IMR-90 (cell line): Measurements from ENCODE around the gene TMED10. TPM values are rescaled to one million over a fixed set of nuclear protein-coding genes. Genes with fewer than 3 reads are reported as not detected.

Experiments
- ATAC-seq: fragments of 200-7000 bp; cut with Tn5 transposase; 2 replicates; pipeline ENCODE4 v1.9.1; 2020; ENCODE audit warnings: low read depth, mild to moderate bottlenecking, moderate library complexity
- BruUV-seq: library from RNA; stranded (reverse); fragments of 400-500 nt; replicated peaks from 2 replicates; lab custom pipeline; 2021; lab: Mats Ljungman, UMichigan
- CTCF ChIA-PET: fragments of 300-600 bp; formaldehyde crosslinking; extraction: SDS; loops from one replicate; lab custom pipeline; 2021; ENCODE audit warnings: antibody characterized with exemption; lab: Yijun Ruan, JAX
- POLR2A ChIA-PET: fragments of 300-600 bp; sonication (Branson Sonifier 250); formaldehyde crosslinking; loops from one replicate; lab custom pipeline; 2022; ENCODE audit warnings: antibody characterized with exemption; ENCODE audit not compliant: unreplicated experiment; lab: Charles Lee
- DNase-seq: peaks from one replicate; pipeline ENCODE4 v3.0.0; 2013
- H2AFZ ChIP-seq: replicated peaks from 2 replicates; pipeline ENCODE3; 2013; ENCODE audit warnings: low read length, mild to moderate bottlenecking; ENCODE audit not compliant: poor library complexity
- H2AK5ac ChIP-seq: 2 replicates; pipeline ENCODE4 v1.6.1; 2013; ENCODE audit warnings: low read depth, low read length, inconsistent platforms
- H2AK9ac ChIP-seq: replicated peaks from 2 replicates; pipeline ENCODE3; 2013; ENCODE audit warnings: mild to moderate bottlenecking, low read depth, low read length, moderate library complexity; ENCODE audit not compliant: poor library complexity
- H2BK120ac ChIP-seq: 2 replicates; pipeline ENCODE4 v1.6.1; 2013; ENCODE audit warnings: low read depth, low read length, inconsistent platforms
- H2BK15ac ChIP-seq: 3 replicates; pipeline ENCODE4 v1.6.1; 2013; ENCODE audit warnings: low read depth, low read length, inconsistent platforms
- H2BK20ac ChIP-seq: 2 replicates; pipeline ENCODE4 v1.6.1; 2013; ENCODE audit warnings: low read depth, mild to moderate bottlenecking, inconsistent platforms, low read length, moderate library complexity
- H2BK5ac ChIP-seq: 2 replicates; pipeline ENCODE4 v1.6.1; 2013; ENCODE audit warnings: mild to moderate bottlenecking, low read depth, low read length, inconsistent platforms; ENCODE audit not compliant: poor library complexity, severe bottlenecking
- H3K14ac ChIP-seq: replicated peaks from 2 replicates; pipeline ENCODE4 v1.6.1; 2013; ENCODE audit warnings: low read depth, low read length, inconsistent platforms
- H3K18ac ChIP-seq: 2 replicates; pipeline ENCODE4 v1.6.1; 2013; ENCODE audit warnings: low read depth, low read length, control low read depth
- H3K23ac ChIP-seq: 2 replicates; pipeline ENCODE4 v1.6.1; 2013; ENCODE audit warnings: low read depth, low read length, inconsistent platforms
- H3K27ac ChIP-seq: 2 replicates; pipeline ENCODE4 v1.5.1; 2013; ENCODE audit warnings: mild to moderate bottlenecking, control low read depth, low read length; ENCODE audit not compliant: insufficient read depth
- H3K27me3 ChIP-seq: 2 replicates; pipeline ENCODE4 v1.6.1; 2013; ENCODE audit warnings: low read length; ENCODE audit not compliant: control insufficient read depth, insufficient read depth
- H3K36me3 ChIP-seq: 2 replicates; pipeline ENCODE4 v1.6.1; 2013; ENCODE audit warnings: low read length, mixed read lengths; ENCODE audit not compliant: control insufficient read depth, insufficient read depth
- H3K4ac ChIP-seq: 2 replicates; pipeline ENCODE4 v1.6.1; 2013; ENCODE audit warnings: low read depth, low read length, inconsistent platforms
- H3K4me1 ChIP-seq: 2 replicates; pipeline ENCODE4 v1.6.1; 2013; ENCODE audit warnings: low read length, mixed read lengths; ENCODE audit not compliant: control insufficient read depth, insufficient read depth
- H3K4me2 ChIP-seq: 2 replicates; pipeline ENCODE4 v1.6.1; 2013; ENCODE audit warnings: low read depth, mild to moderate bottlenecking, control low read depth, low read length, moderate library complexity
- H3K4me3 ChIP-seq: 2 replicates; pipeline ENCODE4 v1.5.1; 2013; ENCODE audit warnings: low read depth, mild to moderate bottlenecking, control low read depth, low read length, moderate library complexity; ENCODE audit not compliant: insufficient read depth
- H3K56ac ChIP-seq: 2 replicates; pipeline ENCODE4 v1.6.1; 2013; ENCODE audit warnings: low read length, inconsistent platforms; ENCODE audit not compliant: insufficient read depth; ENCODE audit errors: extremely low read depth
- H3K79me1 ChIP-seq, 2 experiments: 2 replicates each; pipeline ENCODE4 v1.6.1; 2013; ENCODE audit warnings: low read length in 2 of 2, inconsistent platforms in 1 of 2, low read depth in 1 of 2
- H3K9ac ChIP-seq: 2 replicates; pipeline ENCODE4 v1.6.1; 2013; ENCODE audit warnings: low read depth, low read length, control low read depth
- H3K9me1 ChIP-seq: 2 replicates; pipeline ENCODE4 v1.6.1; 2013; ENCODE audit warnings: low read length, inconsistent platforms; ENCODE audit not compliant: insufficient read depth
- H3K9me3 ChIP-seq: 2 replicates; pipeline ENCODE4 v1.6.1; 2013; ENCODE audit warnings: low read length; ENCODE audit not compliant: control insufficient read depth, insufficient read depth
- H4K20me1 ChIP-seq: 2 replicates; pipeline ENCODE4 v1.6.1; 2013; ENCODE audit warnings: low read length, inconsistent platforms; ENCODE audit not compliant: insufficient read depth
- H4K5ac ChIP-seq: 2 replicates; pipeline ENCODE4 v1.6.1; 2013; ENCODE audit warnings: mild to moderate bottlenecking, low read depth, low read length, control low read depth
- H4K8ac ChIP-seq, 2 experiments: 2 replicates each; pipeline ENCODE4 v1.6.1; 2013; ENCODE audit warnings: low read depth in 2 of 2, low read length in 2 of 2, control low read depth in 1 of 2, inconsistent platforms in 1 of 2
- H4K91ac ChIP-seq: 2 replicates; pipeline ENCODE4 v1.6.1; 2013; ENCODE audit warnings: low read depth, low read length, inconsistent platforms; ENCODE audit not compliant: insufficient read depth
- BHLHE40 ChIP-seq: fragments of 150-350 bp; IDR thresholded peaks from 2 replicates; pipeline ENCODE4 v1.6.1; 2016; ENCODE audit warnings: mild to moderate bottlenecking, low read depth, low read length
- CHD1 ChIP-seq: IDR thresholded peaks from 2 replicates; pipeline ENCODE4 v1.6.1; 2012; ENCODE audit warnings: low read depth, low read length, improper control_type of control experiment
- CTCF ChIP-seq: conservative IDR thresholded peaks from 2 replicates; pipeline ENCODE4 v1.5.1; 2012; ENCODE audit warnings: mild to moderate bottlenecking, low read depth, low read length, improper control_type of control experiment
- FOS ChIP-seq: fragments of 150-350 bp; IDR thresholded peaks from 2 replicates; pipeline ENCODE4 v1.6.1; 2016; ENCODE audit warnings: low read depth, low read length
- MAFK ChIP-seq: IDR thresholded peaks from 2 replicates; pipeline ENCODE4 v1.6.1; 2012; ENCODE audit warnings: low read depth, low read length, improper control_type of control experiment
- MAZ ChIP-seq: IDR thresholded peaks from 2 replicates; pipeline ENCODE4 v1.6.1; 2012; ENCODE audit warnings: low read depth, mild to moderate bottlenecking, low read length, improper control_type of control experiment, moderate library complexity, borderline replicate concordance
- RFX5 ChIP-seq: IDR thresholded peaks from 2 replicates; pipeline ENCODE4 v1.8.0; 2012; ENCODE audit warnings: low read depth, mild to moderate bottlenecking, low read length, moderate library complexity
- SMC3 ChIP-seq: fragments of 150-350 bp; IDR thresholded peaks from 2 replicates; pipeline ENCODE4 v1.6.1; 2016; ENCODE audit warnings: low read depth, mild to moderate bottlenecking, antibody characterized with exemption, low read length, moderate library complexity
- WGBS, 2 experiments: methylation state at CpG; one replicate each; pipeline versions ENCODE4 v1.1.5 to v1.1.7; 2013; ENCODE audit warnings: missing lambda C conversion rate in 2 of 2; ENCODE audit not compliant: insufficient read length in 1 of 2; ENCODE audit errors: extremely low coverage in 2 of 2; 5-methylcytosine and 5-hydroxymethylcytosine counted together
- dilution Hi-C: fragments of 300-500 bp; cut with HindIII; formaldehyde crosslinking; loops from one replicate; pipeline ENCODE4 v1.14.3; 2018; ENCODE audit warnings: low sequenced_read_pairs; ENCODE audit not compliant: unreplicated experiment
- in situ Hi-C: fragments of 300-500 bp; cut with MboI; formaldehyde crosslinking; loops from 3 replicates; pipeline ENCODE4 v1.14.3; 2019; ENCODE audit warnings: low sequenced_read_pairs, inconsistent platforms, mixed read lengths
- intact Hi-C: fragments of 100-400 bp; cut with micrococcal nuclease; formaldehyde crosslinking; loops from 2 replicates; pipeline ENCODE4 v1.10.0; 2022
- polyA plus RNA-seq, 3 experiments: library from polyadenylated mRNA; depleted of rRNA; stranded (reverse); fragments of >200 nt; gene quantifications; 2 replicates each; pipeline ENCODE4 v1.2.3, GENCODE V29; 2012; ENCODE audit warnings: low replicate concordance in 1 of 3
- total RNA-seq: library from RNA; depleted of rRNA; stranded (reverse); fragments of >200 nt; gene quantifications from 2 replicates; pipeline ENCODE4 v1.2.3, GENCODE V29; 2012
- TF ChIP-seq, protein P1 (sequence below): fragments of 150-350 bp; IDR thresholded peaks from 2 replicates; pipeline ENCODE4 v1.6.1; 2016; ENCODE audit warnings: low read depth, mild to moderate bottlenecking, low read length, moderate library complexity, borderline replicate concordance

Gene TMED10
- total and polyA plus RNA-seq, 2 of the 4 experiments (the other 2 are of a cell fraction): 254 to 441 TPM

DNA sequence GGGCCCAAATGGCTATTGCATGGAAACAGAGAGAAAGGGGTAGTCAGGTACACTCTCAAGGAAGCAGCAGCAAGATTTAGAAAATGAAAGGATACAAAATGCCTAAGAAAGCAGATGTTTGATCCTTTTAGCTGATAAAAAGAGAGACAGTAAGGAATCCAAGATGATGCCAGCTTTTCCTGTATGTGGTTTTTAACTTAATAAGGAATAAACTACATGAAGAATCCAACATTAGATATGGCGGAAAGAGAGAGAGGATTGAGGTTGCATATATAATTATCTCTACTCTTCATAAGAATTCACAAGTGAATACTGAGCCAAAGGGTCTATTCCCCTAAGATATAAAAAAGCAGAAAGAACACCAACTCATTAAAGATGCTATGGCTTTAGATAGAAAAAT is 11.6 kb downstream of the TMED10 start:
- no peak overlapping the region for H3K27ac ChIP-seq
- H2BK120ac ChIP-seq: no peak overlapping the region
- H2BK20ac ChIP-seq: no peak overlapping the region
- H3K18ac ChIP-seq: no peak overlapping the region
- TF ChIP-seq CTCF: no peak
- no peak for TF ChIP-seq SMC3
- no peak for TF ChIP-seq FOS
- TF ChIP-seq MAZ: no peak
- no peak for TF ChIP-seq RFX5
- no peak for TF ChIP-seq MAFK
- TF ChIP-seq BHLHE40: no peak
- TF ChIP-seq CHD1: no peak
- TF ChIP-seq, protein P1, sequence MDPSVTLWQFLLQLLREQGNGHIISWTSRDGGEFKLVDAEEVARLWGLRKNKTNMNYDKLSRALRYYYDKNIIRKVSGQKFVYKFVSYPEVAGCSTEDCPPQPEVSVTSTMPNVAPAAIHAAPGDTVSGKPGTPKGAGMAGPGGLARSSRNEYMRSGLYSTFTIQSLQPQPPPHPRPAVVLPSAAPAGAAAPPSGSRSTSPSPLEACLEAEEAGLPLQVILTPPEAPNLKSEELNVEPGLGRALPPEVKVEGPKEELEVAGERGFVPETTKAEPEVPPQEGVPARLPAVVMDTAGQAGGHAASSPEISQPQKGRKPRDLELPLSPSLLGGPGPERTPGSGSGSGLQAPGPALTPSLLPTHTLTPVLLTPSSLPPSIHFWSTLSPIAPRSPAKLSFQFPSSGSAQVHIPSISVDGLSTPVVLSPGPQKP: no peak
- no peak overlapping the region for H3K4me3 ChIP-seq
- H3K9me3 ChIP-seq: no peaks in the 10 kb centered on the region
- no CpG with 5 or more reads among the region's 1 CpG for WGBS, 2 experiments
- no peak overlapping the region for H2AFZ ChIP-seq
- no peak overlapping the region for H2AK9ac ChIP-seq
- ChIA-PET POLR2A (no interaction called here), CTCF (no interaction called here)
- H3K27me3 ChIP-seq: no peaks in the 10 kb centered on the region
- H3K14ac ChIP-seq: no peak overlapping the region
- no peak overlapping the region for H2AK5ac ChIP-seq
- no peak overlapping the region for H3K4me2 ChIP-seq
- intact Hi-C loops (no loop called here), dilution Hi-C loops (no loop called here), in situ Hi-C loops (no loop called here)
- no peak overlapping the region for H4K5ac ChIP-seq
- peaks cover 79% of the 10 kb centered on the region for H4K20me1 ChIP-seq
- peaks cover 11 to 86% of the 10 kb centered on the region in 2 experiments for H3K79me1 ChIP-seq
- ATAC-seq: no peak
- H4K8ac ChIP-seq: no peak overlapping the region
- no peak overlapping the region for H4K91ac ChIP-seq
- H3K4me1 ChIP-seq: peaks cover 5% of the 10 kb centered on the region
- DNase-seq: no peak
- BruUV-seq: no TSS peak
- no peak overlapping the region for H2BK15ac ChIP-seq
- H3K9me1 ChIP-seq: peaks cover 12% of the 10 kb centered on the region
- no peak overlapping the region for H3K4ac ChIP-seq
- no peak overlapping the region for H3K9ac ChIP-seq
- H3K56ac ChIP-seq: no peak overlapping the region
- H3K36me3 ChIP-seq: no peaks in the 10 kb centered on the region
- no peak overlapping the region for H3K23ac ChIP-seq
- H2BK5ac ChIP-seq: no peak overlapping the region
